Activated naive CD8-positive, alpha-beta T cell (primary cell): ENCODE results near the gene DCAF7.

Source experiments
- H3K27ac Mint-ChIP-seq: one replicate; pipeline ENCODE4 v1.8.0; 2021; ENCODE audit warnings: mixed read lengths
- H3K27me3 Mint-ChIP-seq: one replicate; pipeline ENCODE4 v1.8.0; 2021; ENCODE audit warnings: mixed read lengths
- H3K36me3 Mint-ChIP-seq: one replicate; pipeline ENCODE4 v1.8.0; 2021; ENCODE audit warnings: mixed read lengths
- H3K4me1 Mint-ChIP-seq: one replicate; pipeline ENCODE4 v1.8.0; 2021; ENCODE audit warnings: low read depth, mixed read lengths
- H3K4me3 Mint-ChIP-seq: one replicate; pipeline ENCODE4 v1.8.0; 2021; ENCODE audit warnings: mild to moderate bottlenecking, mixed read lengths
- H3K9me3 Mint-ChIP-seq: one replicate; pipeline ENCODE4 v1.8.0; 2021; ENCODE audit warnings: low read depth, mixed read lengths

Gene DCAF7

DNA sequence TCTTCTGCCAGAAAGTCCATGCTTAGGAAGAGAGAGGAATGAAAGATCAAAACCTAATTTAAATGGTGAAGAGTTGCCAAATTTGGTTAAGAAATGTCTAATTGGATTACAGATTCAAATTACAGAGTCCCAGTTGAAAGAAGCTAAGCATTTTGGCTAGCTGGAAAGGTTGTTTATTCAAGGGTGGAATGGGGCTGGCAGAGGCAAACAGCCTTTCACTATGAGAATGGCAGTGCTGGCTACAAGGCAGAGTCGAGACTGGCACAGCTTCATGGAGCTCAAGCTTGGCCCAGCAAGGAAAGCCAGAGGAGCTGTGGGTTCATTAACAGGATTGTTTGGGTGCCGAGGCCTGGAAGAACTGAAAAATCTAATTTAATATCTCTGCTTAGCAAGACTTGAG is 85.5 kb downstream of the DCAF7 start:
- Mint-ChIP-seq H3K27ac (no peak overlapping the region), H3K36me3 (peaks cover 3% of the 10 kb centered on the region), H3K4me3 (no peak overlapping the region), H3K27me3 (no peaks in the 10 kb centered on the region), H3K9me3 (no peaks in the 10 kb centered on the region), H3K4me1 (peaks cover 43% of the 10 kb centered on the region)

DNA sequence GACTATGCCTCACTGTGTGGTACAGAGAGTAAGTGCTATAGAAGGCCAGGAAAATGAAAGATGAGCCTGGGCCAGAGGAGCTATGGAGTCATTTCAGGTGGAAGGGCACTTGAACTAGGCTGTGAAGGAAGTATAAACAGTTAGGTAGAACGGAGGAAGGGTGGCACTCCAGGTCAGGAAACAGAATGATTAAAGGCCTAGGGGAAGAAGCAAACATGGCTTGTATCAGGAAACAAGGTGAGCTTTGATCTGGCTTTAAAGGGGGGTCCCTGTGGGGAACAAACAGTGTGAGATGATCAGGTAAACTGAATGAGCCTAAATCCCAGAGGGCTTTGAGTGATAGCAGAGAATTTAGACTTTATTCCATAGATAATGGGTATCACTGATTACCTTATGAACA is 88.8 kb downstream of the DCAF7 start:
- Mint-ChIP-seq H3K27ac (peak overlapping the region; percentile 64), H3K36me3 (peaks cover 3% of the 10 kb centered on the region), H3K27me3 (no peaks in the 10 kb centered on the region), H3K4me1 (peaks cover 25% of the 10 kb centered on the region), H3K9me3 (no peaks in the 10 kb centered on the region), H3K4me3 (peak overlapping the region; percentile 2)

DNA sequence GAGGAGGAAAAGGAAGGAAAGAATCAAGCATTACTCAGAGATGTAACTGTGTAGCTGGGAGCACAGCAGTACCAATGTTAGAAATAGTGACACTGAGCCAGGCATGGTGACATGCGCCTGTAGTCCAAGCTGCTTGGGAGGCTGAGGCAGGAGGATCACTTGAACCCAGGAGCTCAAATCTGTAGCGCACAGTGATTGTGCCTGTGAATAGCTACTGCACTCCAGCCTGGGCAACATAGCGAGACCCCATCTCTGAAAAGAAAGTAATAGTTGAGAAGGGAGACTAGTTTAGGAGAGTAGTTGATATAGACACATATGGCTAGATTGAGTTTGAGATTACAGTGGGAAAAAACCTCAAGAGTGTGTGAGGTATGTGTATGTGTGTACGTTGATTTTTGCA is 89.8 kb downstream of the DCAF7 start:
- no peak overlapping the region for H3K4me3 Mint-ChIP-seq
- peaks cover 22% of the 10 kb centered on the region for H3K4me1 Mint-ChIP-seq
- H3K27ac Mint-ChIP-seq = no peak overlapping the region
- no peaks in the 10 kb centered on the region for H3K27me3 Mint-ChIP-seq
- peaks cover 3% of the 10 kb centered on the region for H3K36me3 Mint-ChIP-seq
- H3K9me3 Mint-ChIP-seq = no peaks in the 10 kb centered on the region

DNA sequence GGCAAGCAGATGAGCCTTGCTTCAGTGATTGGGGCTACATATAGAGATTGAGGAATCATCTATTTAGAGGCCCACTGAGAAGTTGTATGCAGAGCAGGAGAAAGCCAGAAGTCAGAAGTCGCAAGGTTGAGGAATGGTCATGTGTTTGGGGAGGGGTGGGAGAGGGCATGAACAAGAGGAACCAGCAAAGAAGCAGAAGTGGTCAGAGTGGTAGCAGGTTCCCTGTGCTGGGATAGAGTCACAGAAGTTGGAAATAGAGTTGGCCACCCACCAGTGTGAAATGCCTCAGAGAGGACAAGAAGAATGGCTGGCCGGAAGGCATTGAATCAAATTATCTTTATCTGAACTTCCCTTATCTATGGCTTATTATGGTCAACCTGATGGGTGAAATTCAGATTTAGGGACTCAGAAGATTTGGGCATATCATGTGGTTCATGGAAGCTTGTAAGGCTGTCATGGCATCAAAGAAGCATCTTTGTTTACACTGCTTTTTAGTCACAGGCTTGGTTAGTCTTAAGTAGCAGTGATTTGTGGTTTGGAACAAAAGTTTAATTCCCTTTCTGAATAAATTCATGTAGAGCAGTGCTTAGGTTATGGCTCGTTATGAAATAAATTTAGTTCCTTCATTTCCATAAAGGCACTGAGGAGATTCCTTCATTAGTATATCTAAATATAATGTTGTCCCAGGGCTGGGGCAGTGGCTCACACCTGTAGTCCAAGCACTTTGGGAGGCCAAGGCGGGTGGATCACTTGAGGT is 91.6 kb downstream of the DCAF7 start:
- peaks cover 11% of the 10 kb centered on the region for H3K36me3 Mint-ChIP-seq
- no peaks in the 10 kb centered on the region for H3K27me3 Mint-ChIP-seq
- no peak overlapping the region for H3K27ac Mint-ChIP-seq
- H3K4me1 Mint-ChIP-seq = peaks cover 23% of the 10 kb centered on the region
- no peak overlapping the region for H3K4me3 Mint-ChIP-seq
- H3K9me3 Mint-ChIP-seq = no peaks in the 10 kb centered on the region
